ENCODE measurements around the gene IQSEC1. TPM values are rescaled to one million over a fixed set of nuclear protein-coding genes. Genes with fewer than 3 reads are reported as not detected.

The IQSEC1 gene
- total and polyA plus RNA-seq, 10 of the 15 experiments (the other 5 are each of a cell fraction or from before 2014, with no cell fraction given), result 0.92 to 55.2 (median 8.5) TPM

DNA sequence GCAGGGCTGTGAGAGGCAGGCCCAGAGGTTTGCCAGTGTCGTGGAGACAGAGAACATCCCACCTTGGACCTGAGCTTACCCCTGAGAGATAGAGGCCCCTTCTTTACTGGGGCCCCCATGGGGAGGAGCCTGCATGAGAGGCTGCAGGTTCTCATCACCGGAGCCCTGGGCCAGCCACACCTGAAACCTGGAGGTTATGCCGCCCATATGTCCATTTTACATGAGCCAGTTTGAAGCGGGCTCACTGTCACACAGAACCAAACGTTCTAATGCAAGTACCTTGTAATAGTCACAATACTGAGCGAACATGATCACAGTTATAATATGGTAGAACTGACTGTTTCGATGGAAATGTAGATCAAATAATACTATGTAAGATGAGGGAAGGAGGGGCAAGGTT lies 6.3 kb upstream of the IQSEC1 start:
- ChIA-PET POLR2A (no interaction called here), RAD21 (ENCODE audit: unreplicated experiment) (no interaction called here), CTCF (interaction anchor here (0.6 kb wide), 1 partner anchor 12 kb away, joined by 4 read pairs; no protein-coding TSS in a partner anchor), SMC1A (ENCODE audit: uncharacterized antibody, unreplicated experiment) (no interaction called here)
- H3K9ac ChIP-seq (ENCODE audit: control insufficient read depth, insufficient read depth, low read length), result no peak overlapping the region
- H3K4me1 ChIP-seq (ENCODE audit: control insufficient read depth, insufficient read depth, low read length), result peaks cover 15% of the 10 kb centered on the region
- no peaks in the 10 kb centered on the region for H3K9me3 ChIP-seq (replicated peaks; ENCODE audit: control insufficient read depth, insufficient read depth, low read length)
- WGBS (ENCODE audit: insufficient coverage, insufficient replicate concordance, low lambda C conversion rate, missing lambda C conversion rate), result 71% methylated on average over 7 of the region's 7 CpGs
- in situ Hi-C loops (cut with MboI), result no loop called here
- H4K20me1 ChIP-seq (ENCODE audit: control insufficient read depth, insufficient read depth), result no peaks in the 10 kb centered on the region
- BruUV-seq (replicated peaks), result no TSS peak
- H3K36me3 ChIP-seq (ENCODE audit: control insufficient read depth in 2 of 2, insufficient read depth in 2 of 2, low read length in 1 of 2), result no peaks in the 10 kb centered on the region
- H3K4me3 ChIP-seq, result no peak overlapping the region
- no peak for FAIRE-seq
- no peaks in the 10 kb centered on the region for H3K79me2 ChIP-seq (ENCODE audit: control insufficient read depth, insufficient read depth, low read length)
- no peak for TF ChIP-seq BACH1 (IDR thresholded peaks at IDR 0.05; ENCODE audit: borderline replicate concordance)
- no peak for TF ChIP-seq SMARCA5 (IDR thresholded peaks at IDR 0.05)
- no peak for TF ChIP-seq SRF (IDR thresholded peaks at IDR 0.05; ENCODE audit: low read depth in 2 of 2, low read length in 2 of 2)
- no peak for TF ChIP-seq SIN3A (IDR thresholded peaks at IDR 0.05; ENCODE audit: low read depth, low read length)
- TF ChIP-seq SMAD1 (IDR thresholded peaks at IDR 0.05; ENCODE audit: low read depth, partially characterized antibody), result no peak
- TF ChIP-seq, protein P1, sequence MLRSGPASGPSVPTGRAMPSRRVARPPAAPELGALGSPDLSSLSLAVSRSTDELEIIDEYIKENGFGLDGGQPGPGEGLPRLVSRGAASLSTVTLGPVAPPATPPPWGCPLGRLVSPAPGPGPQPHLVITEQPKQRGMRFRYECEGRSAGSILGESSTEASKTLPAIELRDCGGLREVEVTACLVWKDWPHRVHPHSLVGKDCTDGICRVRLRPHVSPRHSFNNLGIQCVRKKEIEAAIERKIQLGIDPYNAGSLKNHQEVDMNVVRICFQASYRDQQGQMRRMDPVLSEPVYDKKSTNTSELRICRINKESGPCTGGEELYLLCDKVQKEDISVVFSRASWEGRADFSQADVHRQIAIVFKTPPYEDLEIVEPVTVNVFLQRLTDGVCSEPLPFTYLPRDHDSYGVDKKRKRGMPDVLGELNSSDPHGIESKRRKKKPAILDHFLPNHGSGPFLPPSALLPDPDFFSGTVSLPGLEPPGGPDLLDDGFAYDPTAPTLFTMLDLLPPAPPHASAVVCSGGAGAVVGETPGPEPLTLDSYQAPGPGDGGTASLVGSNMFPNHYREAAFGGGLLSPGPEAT (IDR thresholded peaks at IDR 0.05; ENCODE audit: low read depth), result no peak
- no peak for TF ChIP-seq BMI1 (IDR thresholded peaks at IDR 0.05; ENCODE audit: borderline replicate concordance)
- TF ChIP-seq TCF12 (IDR thresholded peaks at IDR 0.05; ENCODE audit: low read depth, low read length), result no peak
- TF ChIP-seq, protein P2, sequence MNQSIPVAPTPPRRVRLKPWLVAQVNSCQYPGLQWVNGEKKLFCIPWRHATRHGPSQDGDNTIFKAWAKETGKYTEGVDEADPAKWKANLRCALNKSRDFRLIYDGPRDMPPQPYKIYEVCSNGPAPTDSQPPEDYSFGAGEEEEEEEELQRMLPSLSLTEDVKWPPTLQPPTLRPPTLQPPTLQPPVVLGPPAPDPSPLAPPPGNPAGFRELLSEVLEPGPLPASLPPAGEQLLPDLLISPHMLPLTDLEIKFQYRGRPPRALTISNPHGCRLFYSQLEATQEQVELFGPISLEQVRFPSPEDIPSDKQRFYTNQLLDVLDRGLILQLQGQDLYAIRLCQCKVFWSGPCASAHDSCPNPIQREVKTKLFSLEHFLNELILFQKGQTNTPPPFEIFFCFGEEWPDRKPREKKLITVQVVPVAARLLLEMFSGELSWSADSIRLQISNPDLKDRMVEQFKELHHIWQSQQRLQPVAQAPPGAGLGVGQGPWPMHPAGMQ (IDR thresholded peaks at IDR 0.05; ENCODE audit: borderline replicate concordance), result no peak
- TF ChIP-seq MTA2 (IDR thresholded peaks at IDR 0.05; ENCODE audit: low read depth), result no peak
- no peak for TF ChIP-seq MYC (IDR thresholded peaks at IDR 0.05; ENCODE audit: insufficient read depth, insufficient read length, insufficient replicate concordance, low read length, severe bottlenecking)
- TF ChIP-seq BCL11A (IDR thresholded peaks at IDR 0.05; ENCODE audit: low read depth, low read length), result no peak
- no peak for TF ChIP-seq TBL1XR1 (IDR thresholded peaks at IDR 0.05; ENCODE audit: low read depth, low read length)
- no peak for TF ChIP-seq GABPA (IDR thresholded peaks at IDR 0.05; ENCODE audit: low read depth)
- no peak for ATAC-seq
- H3K27ac ChIP-seq (ENCODE audit: control insufficient read depth, insufficient read depth), result no peak overlapping the region
- H3K27me3 ChIP-seq (replicated peaks in 1 of 2; ENCODE audit: control insufficient read depth in 2 of 2, insufficient read depth in 2 of 2, low read length in 1 of 2), result peaks cover 0 to 6% of the 10 kb centered on the region in 2 experiments; a peak in 2 of 4 replicates
- intact Hi-C loops (cut with micrococcal nuclease; ENCODE audit: unreplicated experiment), result no loop called here
- no peak overlapping the region for H2AFZ ChIP-seq (ENCODE audit: control insufficient read depth, low read depth, low read length)
- DNase-seq (ENCODE audit: low read depth, low spot score), result no peak
- no peak overlapping the region for H3K4me2 ChIP-seq (ENCODE audit: control insufficient read depth, insufficient read depth)

All from GM12878 (cell line).